OCI-LY1 (cell line): ENCODE measurements around the gene APPL1.

Source experiments
- H2AFZ ChIP-seq: fragments of 200-600 bp; sonication (generic), shearing (Covaris generic); 2 replicates; pipeline ENCODE4 v1.6.0; 2014; ENCODE audit warnings: antibody characterized with exemption, mild to moderate bottlenecking, low read length
- H3F3A ChIP-seq: fragments of 200-600 bp; sonication (generic), shearing (Covaris generic); 2 replicates; pipeline ENCODE4 v1.6.0; 2014; ENCODE audit warnings: mild to moderate bottlenecking, antibody characterized with exemption, low read length, moderate library complexity; ENCODE audit not compliant: insufficient read depth
- H3K27ac ChIP-seq: fragments of 200-600 bp; sonication (generic); 2 replicates; pipeline ENCODE4 v1.5.1; 2014; ENCODE audit warnings: low read length, mixed run types, mild to moderate bottlenecking, low read depth; ENCODE audit not compliant: poor library complexity, severe bottlenecking
- H3K27me3 ChIP-seq: fragments of 200-600 bp; sonication (generic); 2 replicates; pipeline ENCODE4 v1.6.0; 2014; ENCODE audit warnings: antibody characterized with exemption, mild to moderate bottlenecking, low read length, moderate library complexity; ENCODE audit not compliant: insufficient read depth
- H3K36me3 ChIP-seq: fragments of 200-600 bp; sonication (generic); 2 replicates; pipeline ENCODE4 v1.6.1; 2014; ENCODE audit warnings: mild to moderate bottlenecking, antibody characterized with exemption, low read length, moderate library complexity, mixed read lengths; ENCODE audit not compliant: insufficient read depth
- H3K4me1 ChIP-seq: fragments of 200-600 bp; sonication (generic); 2 replicates; pipeline ENCODE4 v1.5.1; 2014; ENCODE audit warnings: mild to moderate bottlenecking, low read length, moderate library complexity; ENCODE audit not compliant: insufficient read depth, severe bottlenecking
- H3K4me2 ChIP-seq: fragments of 200-600 bp; sonication (generic), shearing (Covaris generic); 2 replicates; pipeline ENCODE4 v1.6.1; 2014; ENCODE audit warnings: low read length
- H3K4me3 ChIP-seq: fragments of 200-600 bp; sonication (generic); 2 replicates; pipeline ENCODE4 v1.5.1; 2014; ENCODE audit warnings: low read length, low read depth, mild to moderate bottlenecking, mixed read lengths; ENCODE audit not compliant: poor library complexity, severe bottlenecking
- H3K79me2 ChIP-seq: fragments of 200-600 bp; shearing (Covaris generic); 2 replicates; pipeline ENCODE4 v1.6.1; 2016; ENCODE audit warnings: mixed run types, low read length, mixed read lengths; ENCODE audit not compliant: insufficient read depth
- H3K9ac ChIP-seq: fragments of 200-600 bp; sonication (generic), shearing (Covaris generic); 2 replicates; pipeline ENCODE4 v1.6.1; 2014; ENCODE audit warnings: mild to moderate bottlenecking, low read length, mixed read lengths
- H3K9me2 ChIP-seq: fragments of 200-600 bp; sonication (generic), shearing (Covaris generic); 2 replicates; pipeline ENCODE4 v1.6.1; 2014; ENCODE audit warnings: low read depth, mild to moderate bottlenecking, low read length, mixed read lengths
- H3K9me3 ChIP-seq: fragments of 200-600 bp; shearing (Covaris generic); 2 replicates; pipeline ENCODE4 v1.6.1; 2014; ENCODE audit warnings: low read length, mixed read lengths
- H4K20me1 ChIP-seq: fragments of 200-600 bp; sonication (generic), shearing (Covaris generic); 2 replicates; pipeline ENCODE4 v1.6.0; 2016; ENCODE audit warnings: mild to moderate bottlenecking, low read length; ENCODE audit not compliant: insufficient read depth
- CTCF ChIP-seq: fragments of 200-600 bp; sonication (generic), shearing (Covaris generic); IDR thresholded peaks from 2 replicates; pipeline ENCODE4 v1.5.1; 2017; ENCODE audit warnings: mild to moderate bottlenecking, antibody characterized with exemption, low read length, moderate library complexity, mixed read lengths
- EZH2 ChIP-seq: fragments of 200-600 bp; sonication (generic), shearing (Covaris generic); IDR thresholded peaks from 2 replicates; pipeline ENCODE4 v1.8.0; 2017; ENCODE audit warnings: borderline replicate concordance, mixed run types, mild to moderate bottlenecking, antibody characterized with exemption, low read length, moderate library complexity, mixed read lengths

Gene APPL1

DNA sequence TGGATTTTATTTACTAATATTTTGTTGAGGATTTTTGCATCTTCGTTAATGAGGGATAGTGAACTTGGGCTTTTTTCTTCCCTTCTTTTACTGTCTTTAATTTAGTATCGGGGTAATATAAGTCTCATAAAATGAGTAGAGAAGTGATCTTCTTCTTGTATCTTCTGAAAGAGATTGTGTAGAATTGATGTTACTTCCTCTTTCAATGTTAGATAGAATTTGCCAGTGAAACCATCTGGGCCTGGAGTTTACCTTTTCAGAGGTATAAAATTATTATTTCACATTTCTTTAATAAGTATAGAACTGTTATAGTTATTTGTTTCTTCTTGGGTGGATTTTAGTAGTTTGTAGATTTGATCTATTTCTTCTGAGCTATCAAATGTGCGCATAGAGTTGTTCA lies 35.5 kb upstream of the APPL1 start:
- Histone ChIP-seq H3K79me2 (no peaks in the 10 kb centered on the region), H3K9me2 (no peaks in the 10 kb centered on the region), H3K4me1 (no peaks in the 10 kb centered on the region), H3K9me3 (no peaks in the 10 kb centered on the region), H3K4me3 (no peak overlapping the region), H3K4me2 (no peak overlapping the region), H3F3A (no peaks in the 10 kb centered on the region), H3K27me3 (no peaks in the 10 kb centered on the region), H3K36me3 (no peaks in the 10 kb centered on the region), H3K27ac (no peak overlapping the region), H2AFZ (no peak overlapping the region), H4K20me1 (no peaks in the 10 kb centered on the region), H3K9ac (no peak overlapping the region)
- TF ChIP-seq CTCF (no peak), EZH2 (no peak)

GRCh38 chr3:57194641-57195040 lies 32.9 kb upstream of the APPL1 start:
- no peaks in the 10 kb centered on the region for H3F3A ChIP-seq
- no peak overlapping the region for H3K9ac ChIP-seq
- H3K9me2 ChIP-seq: no peaks in the 10 kb centered on the region
- H3K4me1 ChIP-seq: no peaks in the 10 kb centered on the region
- H3K4me2 ChIP-seq: no peak overlapping the region
- no peaks in the 10 kb centered on the region for H3K36me3 ChIP-seq
- no peaks in the 10 kb centered on the region for H3K79me2 ChIP-seq
- H3K27ac ChIP-seq: no peak overlapping the region
- no peaks in the 10 kb centered on the region for H3K9me3 ChIP-seq
- H4K20me1 ChIP-seq: no peaks in the 10 kb centered on the region
- H2AFZ ChIP-seq: no peak overlapping the region
- H3K4me3 ChIP-seq: no peak overlapping the region
- TF ChIP-seq CTCF: no peak
- TF ChIP-seq EZH2: no peak
- H3K27me3 ChIP-seq: no peaks in the 10 kb centered on the region

GRCh38 chr3:57199895-57200297 lies 27.6 kb upstream of the APPL1 start, which contains the start of gene HESX1:
Gene HESX1, minus strand, starts transcription at chr3:57199978. Its CDS starts 60 bp downstream, at chr3:57199918.
- TF ChIP-seq EZH2 (no peak), CTCF (no peak)
- no peak within 1 kb of the TSS for H3K9ac ChIP-seq
- no peaks in the 10 kb centered on the region for H3K9me3 ChIP-seq
- no peak within 1 kb of the TSS for H3K4me2 ChIP-seq
- no peak within 1 kb of the TSS for H2AFZ ChIP-seq
- H3K4me1 ChIP-seq: no peaks in the 10 kb centered on the region
- no peaks in the 10 kb centered on the region for H3K79me2 ChIP-seq
- no peaks in the 10 kb centered on the region for H3K27me3 ChIP-seq
- H3K27ac ChIP-seq: no peak within 1 kb of the TSS
- no peaks in the 10 kb centered on the region for H3K9me2 ChIP-seq
- H3F3A ChIP-seq: no peaks in the 10 kb centered on the region
- no peaks in the 10 kb centered on the region for H4K20me1 ChIP-seq
- H3K4me3 ChIP-seq: no peak within 1 kb of the TSS
- no peaks in the 10 kb centered on the region for H3K36me3 ChIP-seq
